IPS DF 6.9 (cell line): Measurements from ENCODE around the gene HOXA5.

Experiments used
- DNase-seq: peaks from one replicate; pipeline ENCODE4 v3.0.0-alpha.2; 2013; ENCODE audit warnings: low read depth, low spot score
- H3K27ac ChIP-seq: one replicate; pipeline ENCODE4 v1.5.1; 2013; ENCODE audit warnings: low read length, control low read depth
- H3K27me3 ChIP-seq: 2 replicates; pipeline ENCODE4 v1.6.1; 2013; ENCODE audit warnings: mild to moderate bottlenecking, low read length; ENCODE audit not compliant: control insufficient read depth, insufficient read depth
- H3K36me3 ChIP-seq: 2 replicates; pipeline ENCODE4 v1.6.1; 2013; ENCODE audit warnings: low read length; ENCODE audit not compliant: control insufficient read depth, insufficient read depth
- H3K4me1 ChIP-seq: 2 replicates; pipeline ENCODE4 v1.6.1; 2013; ENCODE audit warnings: low read length; ENCODE audit not compliant: control insufficient read depth, insufficient read depth
- H3K4me3 ChIP-seq: 2 replicates; pipeline ENCODE4 v1.5.1; 2013; ENCODE audit warnings: mild to moderate bottlenecking, low read length
- H3K9me3 ChIP-seq: 2 replicates; pipeline ENCODE4 v1.6.1; 2013; ENCODE audit warnings: low read length, inconsistent platforms; ENCODE audit not compliant: control insufficient read depth, insufficient read depth
- WGBS: extraction: QIAGEN DNeasy Blood & Tissue Kit; methylation state at CpG from one replicate; pipeline ENCODE4 v1.1.7; 2013; ENCODE audit warnings: mixed read lengths, missing lambda C conversion rate; ENCODE audit not compliant: insufficient read length, insufficient coverage; 5-methylcytosine and 5-hydroxymethylcytosine counted together

HOXA5 gene

DNA sequence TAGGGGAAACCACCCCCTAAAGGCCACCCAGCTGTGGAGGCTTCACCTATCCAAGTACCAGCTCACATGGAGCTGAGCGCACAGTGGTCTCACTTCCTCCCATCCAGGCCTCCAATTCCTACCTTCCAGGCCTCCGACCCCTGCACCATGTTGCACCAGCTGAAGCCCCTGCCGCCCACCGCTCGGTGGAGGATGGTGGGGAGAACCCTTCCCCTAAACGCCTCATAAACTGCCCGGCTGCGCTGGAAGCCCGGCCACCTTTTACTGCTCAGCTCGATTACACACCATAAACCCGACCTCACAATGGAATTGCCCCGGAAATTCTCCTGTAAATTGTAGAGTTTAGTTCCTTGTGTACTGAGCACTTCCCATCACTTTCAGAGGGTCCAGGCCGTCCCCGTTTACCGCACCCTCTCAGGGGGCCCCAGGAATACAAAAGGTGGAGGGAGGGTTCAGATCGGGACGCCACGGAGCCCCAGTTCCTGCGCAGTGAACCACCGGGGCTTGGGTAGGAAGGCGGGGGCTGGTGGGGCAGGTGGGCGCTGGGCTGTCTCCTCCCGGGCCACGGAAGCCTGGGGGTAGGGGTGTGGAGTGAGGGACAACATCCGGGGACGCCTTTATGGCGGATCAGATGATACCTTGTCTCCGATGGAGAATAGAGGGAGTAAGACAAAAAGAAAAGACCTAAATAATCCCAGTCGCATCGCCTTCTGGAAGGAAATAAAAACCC is 14.4 kb upstream of the HOXA5 start:
- no CpG with 5 or more reads among the region's 30 CpGs for WGBS

DNA sequence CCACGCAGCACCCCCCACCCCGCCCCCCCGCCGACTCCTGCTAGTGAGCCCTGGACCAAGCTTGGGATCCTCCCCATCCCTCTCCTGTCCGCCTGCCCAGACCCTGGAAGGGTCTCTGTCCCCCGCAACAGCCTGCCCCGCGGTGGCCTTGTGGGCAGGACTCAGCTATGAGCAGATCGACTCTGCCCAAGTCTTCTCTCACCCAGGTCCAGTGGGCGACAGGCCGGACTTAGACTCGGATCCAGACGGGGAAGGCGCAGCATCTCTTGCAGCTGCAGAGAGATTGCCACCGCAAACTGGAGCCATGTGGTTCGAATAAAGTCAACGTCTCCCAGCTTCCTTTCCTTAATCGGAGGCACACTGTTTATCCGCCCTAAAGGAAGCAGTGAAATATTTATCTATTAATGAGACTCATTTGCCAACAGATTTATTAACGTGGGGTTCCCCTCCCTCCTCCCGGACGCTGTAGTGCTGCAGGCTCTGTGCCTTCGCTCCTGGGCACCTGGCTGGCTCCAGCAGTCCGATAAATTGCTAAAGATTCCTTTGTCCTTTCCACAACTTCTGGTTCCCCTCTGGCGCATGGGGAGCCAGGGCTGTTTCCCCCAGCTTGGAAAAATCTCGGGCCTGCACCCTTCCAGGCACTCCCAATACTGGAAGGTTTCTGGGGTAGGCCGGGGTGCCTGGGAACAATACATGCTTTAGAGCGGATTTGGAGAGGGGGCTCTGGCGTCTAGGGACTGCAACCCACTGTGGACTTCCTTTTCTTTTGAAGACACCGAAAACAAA is 13.6 kb upstream of the HOXA5 start:
- DNase-seq, result no peak
- Histone ChIP-seq H3K36me3 (no peaks in the 10 kb centered on the region), H3K4me1 (peaks cover 3% of the 10 kb centered on the region), H3K27me3 (peaks cover 97% of the 10 kb centered on the region), H3K27ac (no peak overlapping the region), H3K9me3 (no peaks in the 10 kb centered on the region), H3K4me3 (no peak overlapping the region)
- WGBS, result no CpG with 5 or more reads among the region's 30 CpGs

More for the DNA sequence above, 14.4 kb upstream of the HOXA5 start:
- peaks cover 3% of the 10 kb centered on the region; the same call in 1 of the 2 replicates for H3K4me1 ChIP-seq
- no peak for DNase-seq
- H3K27me3 ChIP-seq, result peaks cover 95% of the 10 kb centered on the region
- no peaks in the 10 kb centered on the region for H3K9me3 ChIP-seq
- no peak overlapping the region for H3K4me3 ChIP-seq
- H3K36me3 ChIP-seq, result no peaks in the 10 kb centered on the region
- H3K27ac ChIP-seq, result no peak overlapping the region

DNA sequence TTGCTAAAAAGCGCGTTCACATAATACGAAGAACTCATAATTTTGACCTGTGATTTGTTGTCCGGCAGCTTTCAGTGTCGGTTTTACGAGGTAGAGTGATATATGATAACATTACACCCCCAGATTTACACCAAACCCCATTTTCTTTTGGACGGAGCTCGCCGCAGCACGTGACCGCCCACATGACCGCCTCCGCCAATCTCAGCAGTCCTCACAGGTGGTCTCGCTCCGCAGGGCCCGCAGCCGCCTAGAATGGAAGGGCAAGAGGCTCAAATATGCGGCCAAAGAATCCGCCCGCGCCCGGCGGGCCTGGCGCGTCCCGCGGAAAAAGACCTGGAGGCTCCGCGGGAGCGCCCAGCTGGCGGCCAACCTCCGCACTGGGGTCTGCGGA is 13.0 kb upstream of the HOXA5 start, which contains the start of gene HOXA7:
Gene HOXA7 (minus strand): TSS at position 168 of the 391 bp plus-strand sequence. CDS start 130 bp downstream, at position 38.
- no peaks in the 10 kb centered on the region for H3K36me3 ChIP-seq
- peaks cover 3% of the 10 kb centered on the region for H3K4me1 ChIP-seq
- WGBS, result no CpG with 5 or more reads among the region's 33 CpGs
- H3K4me3 ChIP-seq, result peak within 1 kb of the TSS; percentile 10; the same call in 1 of the 2 replicates
- peaks cover 97% of the 10 kb centered on the region for H3K27me3 ChIP-seq
- no peak for DNase-seq
- no peaks in the 10 kb centered on the region for H3K9me3 ChIP-seq
- no peak within 1 kb of the TSS for H3K27ac ChIP-seq

GRCh38 chr7:27155816-27156507 is 12.5 kb upstream of the HOXA5 start:
- Histone ChIP-seq H3K27me3 (peaks cover 98% of the 10 kb centered on the region), H3K9me3 (no peaks in the 10 kb centered on the region), H3K4me1 (peaks cover 3% of the 10 kb centered on the region), H3K36me3 (no peaks in the 10 kb centered on the region), H3K4me3 (peak overlapping the region; percentile 10; the same call in 1 of the 2 replicates), H3K27ac (no peak overlapping the region)
- WGBS, result no CpG with 5 or more reads among the region's 63 CpGs
- DNase-seq, result no peak

- DNase-seq, result no peak
- WGBS, result no CpG with 5 or more reads among the region's 48 CpGs
- H3K27ac ChIP-seq, result no peak overlapping the region
- no peaks in the 10 kb centered on the region for H3K36me3 ChIP-seq
- H3K9me3 ChIP-seq, result no peaks in the 10 kb centered on the region
- H3K4me3 ChIP-seq, result no peak overlapping the region
- peaks cover 99% of the 10 kb centered on the region for H3K27me3 ChIP-seq
- peaks cover 3% of the 10 kb centered on the region for H3K4me1 ChIP-seq
Observed at GRCh38 chr7:27154901-27155815, 11.7 kb upstream of the HOXA5 start.

DNA sequence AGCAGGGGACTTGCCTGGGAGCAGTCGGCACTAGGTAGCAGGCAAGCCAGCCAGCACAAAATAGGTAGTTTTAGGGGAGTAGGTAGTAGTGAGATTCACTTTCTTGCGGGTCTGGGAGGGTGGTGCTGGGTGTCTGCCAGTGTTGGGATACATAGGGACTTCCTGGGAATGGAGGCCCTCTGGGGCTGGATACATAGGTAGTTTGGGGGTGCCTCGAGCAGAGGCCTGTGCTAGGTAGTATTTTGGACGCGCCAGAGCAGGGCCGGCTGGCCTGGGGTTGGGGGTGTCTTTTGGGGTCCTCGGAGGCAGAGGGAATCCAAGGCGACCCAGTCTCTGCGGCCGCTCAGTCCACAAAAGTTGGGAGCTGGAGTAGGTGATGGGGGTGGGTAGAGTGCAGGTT is 10.9 kb upstream of the HOXA5 start:
- peaks cover 97% of the 10 kb centered on the region for H3K27me3 ChIP-seq
- peaks cover 3% of the 10 kb centered on the region for H3K4me1 ChIP-seq
- H3K36me3 ChIP-seq, result no peaks in the 10 kb centered on the region
- H3K27ac ChIP-seq, result no peak overlapping the region
- no peaks in the 10 kb centered on the region for H3K9me3 ChIP-seq
- H3K4me3 ChIP-seq, result no peak overlapping the region
- no peak for DNase-seq
- no CpG with 5 or more reads among the region's 10 CpGs for WGBS

- no peak overlapping the region for H3K4me3 ChIP-seq
- DNase-seq, result no peak
- peaks cover 97% of the 10 kb centered on the region for H3K27me3 ChIP-seq
- H3K4me1 ChIP-seq, result peaks cover 3% of the 10 kb centered on the region
- no peaks in the 10 kb centered on the region for H3K9me3 ChIP-seq
- no peaks in the 10 kb centered on the region for H3K36me3 ChIP-seq
- H3K27ac ChIP-seq, result no peak overlapping the region
- no CpG with 5 or more reads among the region's 3 CpGs for WGBS
Observed at GRCh38 chr7:27153526-27153925, 10.0 kb upstream of the HOXA5 start.

DNA sequence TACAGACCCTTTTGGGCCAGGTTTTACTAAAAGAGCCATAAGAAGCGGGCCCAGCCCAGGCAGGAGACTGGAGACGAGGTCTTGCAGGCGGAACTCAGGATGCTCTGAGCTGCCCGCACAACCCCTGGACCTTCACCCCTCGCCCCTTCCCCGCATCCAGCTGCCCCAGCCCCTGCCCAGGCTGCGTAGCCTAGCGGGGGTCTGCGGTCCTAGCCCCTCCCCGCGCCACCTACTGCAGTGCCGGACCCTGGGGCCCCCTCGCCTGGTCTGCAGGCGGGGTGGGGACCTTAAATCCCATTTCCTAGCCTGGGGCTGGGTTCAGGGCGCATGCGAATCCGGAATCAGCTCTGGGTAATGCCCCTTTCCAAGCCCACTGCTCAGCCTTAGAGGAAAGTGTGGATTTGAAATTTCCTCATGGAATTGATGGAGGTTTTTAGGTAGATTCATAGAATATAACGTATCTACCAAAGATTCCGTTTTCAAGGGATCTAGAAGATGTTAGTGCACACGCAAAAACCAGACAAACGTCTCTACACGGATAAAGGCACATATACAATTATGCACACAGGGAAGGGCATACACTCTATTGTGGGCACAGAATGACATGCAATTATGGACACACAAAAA is 9.4 kb upstream of the HOXA5 start:
- peaks cover 97% of the 10 kb centered on the region for H3K27me3 ChIP-seq
- H3K36me3 ChIP-seq, result no peaks in the 10 kb centered on the region
- H3K27ac ChIP-seq, result no peak overlapping the region
- H3K9me3 ChIP-seq, result no peaks in the 10 kb centered on the region
- no CpG with 5 or more reads among the region's 22 CpGs for WGBS
- no peak for DNase-seq
- no peak overlapping the region for H3K4me3 ChIP-seq
- peaks cover 3% of the 10 kb centered on the region for H3K4me1 ChIP-seq

DNA sequence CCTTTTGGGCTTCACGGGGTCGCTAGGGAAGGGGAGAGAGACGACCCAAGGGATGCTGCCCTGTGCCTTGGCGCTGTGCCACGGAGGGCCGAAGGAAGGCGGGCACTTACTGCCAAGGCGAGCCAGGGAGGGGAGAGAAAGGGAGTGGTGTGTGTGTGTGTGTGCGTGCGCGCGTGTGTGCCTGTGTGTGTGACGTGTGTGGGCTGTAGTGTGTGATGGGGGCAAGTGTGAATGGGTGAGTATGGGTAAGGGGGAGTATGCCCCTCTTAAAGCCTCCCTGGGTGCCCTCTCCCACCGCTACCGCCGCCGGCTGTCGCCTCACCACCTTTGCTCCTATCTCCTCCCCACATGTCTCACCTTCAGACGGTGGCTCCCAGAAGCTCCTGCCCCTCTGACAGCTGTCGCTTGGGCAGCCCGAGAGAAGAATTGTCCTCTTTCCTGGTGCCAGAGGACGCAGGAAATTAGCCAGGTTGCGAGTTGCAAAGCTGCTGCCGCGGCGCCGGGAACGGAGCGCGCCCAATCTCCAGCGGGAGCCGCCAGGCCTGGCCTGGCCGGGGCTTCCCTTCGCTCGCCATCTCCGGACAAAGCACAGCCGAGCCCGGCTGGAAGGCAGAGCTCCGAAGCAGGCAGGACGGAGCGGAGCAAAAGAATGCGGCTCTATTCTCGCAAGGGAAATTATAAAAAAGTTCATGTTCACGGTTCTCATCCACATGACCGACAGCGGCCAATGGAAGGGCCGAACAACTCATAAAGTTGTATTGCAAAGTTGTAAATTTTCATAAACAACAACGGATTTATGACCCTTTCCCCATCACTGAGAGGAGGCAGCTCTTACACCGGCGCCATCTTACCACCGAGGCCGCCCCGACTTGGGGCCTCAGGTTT is 8.7 kb upstream of the HOXA5 start, which contains the start of gene HOXA3:
Gene HOXA3 (minus strand): TSS at position 653 of the 885 bp plus-strand sequence. CDS start 41,943 bp downstream, outside the sequence.
- H3K27ac ChIP-seq, result no peak within 1 kb of the TSS
- peaks cover 96% of the 10 kb centered on the region for H3K27me3 ChIP-seq
- H3K9me3 ChIP-seq, result no peaks in the 10 kb centered on the region
- H3K4me3 ChIP-seq, result no peak within 1 kb of the TSS
- peaks cover 3% of the 10 kb centered on the region for H3K4me1 ChIP-seq
- WGBS, result no CpG with 5 or more reads among the region's 53 CpGs
- no peaks in the 10 kb centered on the region for H3K36me3 ChIP-seq
- DNase-seq, result no peak
